Sigmoid colon (tissue), 4 donors: ENCODE measurements around the gene RNF144B.

Experiments used
- CTCF ChIP-seq, 4 experiments: fragments of 450-650 bp in 3 of 4; fragments of 200-600 bp in 1 of 4; IDR thresholded peaks; one replicate each; pipeline ENCODE4 v1.5.1; 2016 to 2019; ENCODE audit warnings: antibody characterized with exemption in 4 of 4, mild to moderate bottlenecking in 3 of 4, moderate library complexity in 2 of 4
- EP300 ChIP-seq, 4 donors: sonication (generic); formaldehyde crosslinking; IDR thresholded peaks; one replicate each; pipeline ENCODE4 v1.6.1; 2017; ENCODE audit warnings: antibody characterized with exemption in 4 of 4
- POLR2A ChIP-seq, 2 donors: fragments of 450-650 bp; IDR thresholded peaks; one replicate each; pipeline ENCODE4 v1.6.1; 2016; ENCODE audit warnings: antibody characterized with exemption in 2 of 2, mild to moderate bottlenecking in 2 of 2, moderate library complexity in 2 of 2
- POLR2AphosphoS5 ChIP-seq, 4 donors: sonication (generic); formaldehyde crosslinking; IDR thresholded peaks; one replicate each; pipeline ENCODE4 v1.6.1; 2017; ENCODE audit warnings: antibody characterized with exemption in 4 of 4

- TF ChIP-seq POLR2A (IDR thresholded peaks at IDR 0.05) (no peak), CTCF (IDR thresholded peaks at IDR 0.05) (no peak), POLR2AphosphoS5 (IDR thresholded peaks at IDR 0.05) (no peak), EP300 (IDR thresholded peaks at IDR 0.05) (no peak)
These were observed 44.9 kb upstream of the RNF144B start for GRCh38 chr6:18342223-18342622.
